WTC11 (cell line): ENCODE results near the gene PNLIPRP1. TPM values are rescaled to one million over a fixed set of nuclear protein-coding genes. Genes with fewer than 3 reads are reported as not detected.

ENCODE experiments used
- ATAC-seq: fragments of 200-7000 bp; cut with Tn5 transposase; 2 replicates; pipeline ENCODE4 v1.10.0; 2021; ENCODE audit warnings: mild to moderate bottlenecking, moderate library complexity
- CTCF ChIA-PET: fragments of 300-600 bp; sonication (Branson Sonifier 250); formaldehyde crosslinking; loops from one replicate; lab custom pipeline; 2021; ENCODE audit warnings: antibody characterized with exemption; lab: Charles Lee
- POLR2A ChIA-PET: fragments of 350-600 bp; sonication (Branson Sonifier 250); formaldehyde crosslinking; loops from one replicate; lab custom pipeline; 2021; ENCODE audit warnings: antibody characterized with exemption; lab: Charles Lee
- DNase-seq: peaks from one replicate; pipeline ENCODE4 v3.0.0; 2021; ENCODE audit warnings: low spot score
- H3K27ac Mint-ChIP-seq: 2 replicates; pipeline ENCODE4 v1.8.0; 2021; ENCODE audit warnings: mixed read lengths
- H3K27me3 Mint-ChIP-seq: 2 replicates; pipeline ENCODE4 v1.8.0; 2021; ENCODE audit warnings: low read depth, mild to moderate bottlenecking, moderate library complexity, mixed read lengths
- H3K36me3 Mint-ChIP-seq: 2 replicates; pipeline ENCODE4 v1.8.0; 2021; ENCODE audit warnings: mixed read lengths
- H3K4me1 Mint-ChIP-seq: 2 replicates; pipeline ENCODE4 v1.8.0; 2022; ENCODE audit warnings: mixed read lengths
- H3K4me3 Mint-ChIP-seq: 2 replicates; pipeline ENCODE4 v1.8.0; 2021; ENCODE audit warnings: mild to moderate bottlenecking, moderate library complexity, mixed read lengths
- H3K9me3 Mint-ChIP-seq: 2 replicates; pipeline ENCODE4 v1.8.0; 2021; ENCODE audit warnings: mixed read lengths
- AR ChIP-seq: fragments of 250-450 bp; sonication (Bioruptor Pico); IDR thresholded peaks from 2 replicates; pipeline ENCODE4 v1.9.0; 2021; ENCODE audit warnings: mild to moderate bottlenecking
- ATF3 ChIP-seq: sonication (generic); formaldehyde crosslinking; conservative IDR thresholded peaks from 2 replicates; pipeline ENCODE4 v1.8.1; 2022; ENCODE audit warnings: mild to moderate bottlenecking, missing genetic modification reagents
- ATF6 ChIP-seq: sonication (generic); formaldehyde crosslinking; IDR thresholded peaks from 2 replicates; pipeline ENCODE4 v1.8.1; 2023; ENCODE audit warnings: mild to moderate bottlenecking, missing genetic modification reagents
- CBFB ChIP-seq: sonication (generic); formaldehyde crosslinking; IDR thresholded peaks from 2 replicates; pipeline ENCODE4 v1.8.1; 2022; ENCODE audit warnings: mild to moderate bottlenecking, low read depth, missing genetic modification reagents
- CREB1 ChIP-seq: sonication (generic); formaldehyde crosslinking; IDR thresholded peaks from 2 replicates; pipeline ENCODE4 v1.8.0; 2023; ENCODE audit warnings: mild to moderate bottlenecking, missing genetic modification reagents
- CREM ChIP-seq: sonication (generic); formaldehyde crosslinking; IDR thresholded peaks from 2 replicates; pipeline ENCODE4 v1.8.1; 2022; ENCODE audit warnings: mild to moderate bottlenecking, missing genetic modification reagents, moderate library complexity
- EMX1 ChIP-seq: fragments of 250-450 bp; sonication (Bioruptor Pico); IDR thresholded peaks from 2 replicates; pipeline ENCODE4 v1.8.0; 2021; ENCODE audit warnings: mild to moderate bottlenecking
- ETV6 ChIP-seq: sonication (generic); formaldehyde crosslinking; IDR thresholded peaks from 2 replicates; pipeline ENCODE4 v1.8.1; 2022; ENCODE audit warnings: mild to moderate bottlenecking, missing genetic modification reagents
- HMGXB4 ChIP-seq: sonication (generic); formaldehyde crosslinking; IDR thresholded peaks from 2 replicates; pipeline ENCODE4 v1.8.1; 2023; ENCODE audit warnings: mild to moderate bottlenecking, moderate library complexity, missing genetic modification reagents
- JAZF1 ChIP-seq: fragments of 250-450 bp; sonication (Bioruptor Pico); IDR thresholded peaks from 2 replicates; pipeline ENCODE4 v1.9.0; 2021; ENCODE audit warnings: moderate library complexity, mild to moderate bottlenecking, inconsistent platforms
- KAT7 ChIP-seq: sonication (generic); formaldehyde crosslinking; IDR thresholded peaks from 2 replicates; pipeline ENCODE4 v1.8.1; 2023; ENCODE audit warnings: missing genetic modification reagents, mild to moderate bottlenecking, borderline replicate concordance
- NR1H2 ChIP-seq: sonication (generic); formaldehyde crosslinking; IDR thresholded peaks from 2 replicates; pipeline ENCODE4 v1.9.0; 2021; ENCODE audit warnings: mild to moderate bottlenecking, moderate library complexity, missing genetic modification reagents
- NR2C2 ChIP-seq: sonication (generic); formaldehyde crosslinking; IDR thresholded peaks from 2 replicates; pipeline ENCODE4 v1.8.0; 2022; ENCODE audit warnings: mild to moderate bottlenecking, missing genetic modification reagents
- OVOL2 ChIP-seq: fragments of 250-450 bp; sonication (Bioruptor Pico); IDR thresholded peaks from 2 replicates; pipeline ENCODE4 v1.9.0; 2021; ENCODE audit warnings: mild to moderate bottlenecking, borderline replicate concordance
- PRRX2 ChIP-seq: fragments of 250-450 bp; sonication (Bioruptor Pico); IDR thresholded peaks from 2 replicates; pipeline ENCODE4 v1.8.0; 2021; ENCODE audit warnings: mild to moderate bottlenecking
- SMAD3 ChIP-seq: sonication (generic); formaldehyde crosslinking; IDR thresholded peaks from 2 replicates; pipeline ENCODE4 v1.8.0; 2022; ENCODE audit warnings: missing genetic modification reagents, mild to moderate bottlenecking, borderline replicate concordance
- SMAD4 ChIP-seq: sonication (generic); formaldehyde crosslinking; IDR thresholded peaks from 2 replicates; pipeline ENCODE4 v1.8.0; 2022; ENCODE audit warnings: mild to moderate bottlenecking, missing genetic modification reagents
- SP1 ChIP-seq: sonication (generic); formaldehyde crosslinking; conservative IDR thresholded peaks from 2 replicates; pipeline ENCODE4 v1.8.1; 2022; ENCODE audit warnings: missing genetic modification reagents
- TCF7 ChIP-seq: sonication (generic); formaldehyde crosslinking; IDR thresholded peaks from 2 replicates; pipeline ENCODE4 v1.8.0; 2022; ENCODE audit warnings: mild to moderate bottlenecking, low read depth, missing genetic modification reagents, moderate library complexity
- TP53 ChIP-seq: sonication (generic); formaldehyde crosslinking; IDR thresholded peaks from 2 replicates; pipeline ENCODE4 v1.8.1; 2023; ENCODE audit warnings: mild to moderate bottlenecking, missing genetic modification reagents
- ZBTB21 ChIP-seq: sonication (generic); formaldehyde crosslinking; IDR thresholded peaks from 2 replicates; pipeline ENCODE4 v1.8.1; 2023; ENCODE audit warnings: mild to moderate bottlenecking, missing genetic modification reagents, borderline replicate concordance
- ZNF317 ChIP-seq: sonication (generic); formaldehyde crosslinking; IDR thresholded peaks from 2 replicates; pipeline ENCODE4 v1.8.1; 2023; ENCODE audit warnings: low read depth, mild to moderate bottlenecking, moderate library complexity, missing genetic modification reagents, borderline replicate concordance
- ZNF423 ChIP-seq: fragments of 250-450 bp; sonication (Bioruptor Pico); IDR thresholded peaks from 2 replicates; pipeline ENCODE4 v2.1.2; 2022; ENCODE audit warnings: mild to moderate bottlenecking, moderate library complexity
- ZNF671 ChIP-seq: fragments of 250-450 bp; sonication (Bioruptor Pico); IDR thresholded peaks from 2 replicates; pipeline ENCODE4 v1.8.0; 2021; ENCODE audit warnings: mild to moderate bottlenecking
- total RNA-seq: library from RNA; stranded (reverse); gene quantifications from 3 replicates; pipeline ENCODE4 v1.2.3, GENCODE V29; 2021
- TF ChIP-seq, protein P1 (sequence below): sonication (generic); formaldehyde crosslinking; IDR thresholded peaks from 2 replicates; pipeline ENCODE4 v1.8.0; 2022; ENCODE audit warnings: mild to moderate bottlenecking, missing genetic modification reagents
- TF ChIP-seq, protein P2 (sequence below): sonication (generic); formaldehyde crosslinking; IDR thresholded peaks from 2 replicates; pipeline ENCODE4 v1.8.0; 2022; ENCODE audit warnings: mild to moderate bottlenecking, missing genetic modification reagents
- TF ChIP-seq, protein P3 (sequence below): fragments of 250-450 bp; sonication (Bioruptor Pico); IDR thresholded peaks from 2 replicates; pipeline ENCODE4 v1.8.0; 2021; ENCODE audit warnings: mild to moderate bottlenecking

Gene PNLIPRP1
- total RNA-seq, 1 experiment from 2014 or later: 0.68 TPM

DNA sequence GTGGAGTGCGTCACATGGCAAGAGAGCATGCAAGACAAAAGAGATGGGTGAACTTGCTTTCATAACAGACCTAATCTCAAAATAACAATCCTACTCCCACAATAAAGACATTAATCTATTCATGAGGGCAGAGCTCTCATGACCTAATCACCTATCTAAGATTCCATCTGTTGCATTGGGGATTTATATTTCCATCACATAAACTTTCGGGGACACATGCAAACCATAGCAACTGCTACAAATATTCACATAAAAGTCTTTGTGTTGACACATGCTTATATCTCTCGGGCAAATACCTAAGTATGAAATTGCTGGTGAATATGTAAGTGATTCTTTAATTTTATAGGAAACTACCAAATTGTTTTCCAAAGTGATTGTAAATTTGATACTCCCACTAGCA, 16.0 kb upstream of the PNLIPRP1 start:
- ChIA-PET CTCF (no interaction called here), POLR2A (no interaction called here)
- ATAC-seq (no peak), DNase-seq (no peak)
- no peaks in the 10 kb centered on the region for H3K36me3 Mint-ChIP-seq
- H3K27me3 Mint-ChIP-seq: no peaks in the 10 kb centered on the region
- 0 out of 2 replicates have a peak, but pooled peaks cover 3% of the 10 kb centered on the region for H3K9me3 Mint-ChIP-seq
- no peak for TF ChIP-seq TCF7 (CRISPR knock-in tag)
- no peak for TF ChIP-seq AR (CRISPR knock-in tag)
- TF ChIP-seq TP53 (CRISPR knock-in tag): no peak
- no peak for TF ChIP-seq ETV6
- no peak for TF ChIP-seq ZNF317 (CRISPR knock-in tag)
- TF ChIP-seq PRRX2 (CRISPR knock-in tag): no peak
- TF ChIP-seq SMAD4: no peak
- TF ChIP-seq OVOL2: no peak
- no peak for TF ChIP-seq ATF3 (CRISPR knock-in tag)
- TF ChIP-seq HMGXB4: no peak
- no peak for TF ChIP-seq CREM (CRISPR knock-in tag)
- no peak for TF ChIP-seq EMX1 (CRISPR knock-in tag)
- TF ChIP-seq KAT7 (CRISPR knock-in tag): no peak
- no peaks in the 10 kb centered on the region for H3K4me1 Mint-ChIP-seq
- no peak overlapping the region for H3K27ac Mint-ChIP-seq
- H3K4me3 Mint-ChIP-seq: no peak overlapping the region

DNA sequence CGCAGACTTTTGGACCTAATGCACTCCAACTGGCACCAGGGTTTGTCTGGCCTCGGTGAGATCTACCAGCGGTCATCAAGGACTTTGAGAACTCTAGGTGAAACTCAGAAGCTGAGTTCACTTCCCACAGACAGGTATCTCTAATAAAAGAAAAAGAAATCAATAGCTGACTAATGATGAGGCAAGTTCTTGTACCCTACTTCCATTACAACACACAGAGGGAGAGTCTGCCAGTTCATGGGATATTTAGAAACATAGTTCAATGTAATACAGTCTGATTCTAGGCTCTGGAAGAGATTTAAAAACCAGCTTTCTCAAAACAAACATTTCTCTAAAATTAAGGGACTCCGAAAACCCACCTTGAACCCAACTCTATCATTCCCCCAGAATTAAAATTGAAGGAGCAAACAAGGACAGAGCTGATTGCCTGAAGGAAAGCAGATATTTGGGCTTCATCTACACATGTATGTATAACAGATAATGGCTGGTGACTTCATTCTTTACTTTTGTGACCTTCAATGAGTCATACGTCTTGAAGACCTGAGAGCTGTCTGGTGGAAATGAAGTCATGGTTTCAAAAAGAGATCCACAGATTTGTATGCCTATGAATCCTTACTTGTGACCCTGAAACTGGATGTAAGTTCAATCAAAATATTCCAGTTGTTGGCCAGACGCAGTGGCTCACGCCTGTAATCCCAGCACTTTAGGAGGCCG, 2.7 kb upstream of the PNLIPRP1 start:
- H3K4me3 Mint-ChIP-seq: no peak overlapping the region
- no peak for TF ChIP-seq ETV6
- TF ChIP-seq CREB1: no peak
- TF ChIP-seq NR1H2 (CRISPR knock-in tag): no peak
- no peak for TF ChIP-seq ATF3 (CRISPR knock-in tag)
- TF ChIP-seq SP1 (CRISPR knock-in tag): no peak
- no peak for TF ChIP-seq JAZF1
- no peak for TF ChIP-seq ZNF317 (CRISPR knock-in tag)
- TF ChIP-seq NR2C2: no peak
- TF ChIP-seq, protein P1, sequence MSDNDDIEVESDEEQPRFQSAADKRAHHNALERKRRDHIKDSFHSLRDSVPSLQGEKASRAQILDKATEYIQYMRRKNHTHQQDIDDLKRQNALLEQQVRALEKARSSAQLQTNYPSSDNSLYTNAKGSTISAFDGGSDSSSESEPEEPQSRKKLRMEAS: no peak
- TF ChIP-seq ATF6 (CRISPR knock-in tag): no peak
- TF ChIP-seq, protein P2, sequence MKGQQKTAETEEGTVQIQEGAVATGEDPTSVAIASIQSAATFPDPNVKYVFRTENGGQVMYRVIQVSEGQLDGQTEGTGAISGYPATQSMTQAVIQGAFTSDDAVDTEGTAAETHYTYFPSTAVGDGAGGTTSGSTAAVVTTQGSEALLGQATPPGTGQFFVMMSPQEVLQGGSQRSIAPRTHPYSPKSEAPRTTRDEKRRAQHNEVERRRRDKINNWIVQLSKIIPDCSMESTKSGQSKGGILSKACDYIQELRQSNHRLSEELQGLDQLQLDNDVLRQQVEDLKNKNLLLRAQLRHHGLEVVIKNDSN (CRISPR knock-in tag): no peak
- TF ChIP-seq SMAD3 (CRISPR knock-in tag): no peak
- no peak for TF ChIP-seq CBFB (CRISPR knock-in tag)
- TF ChIP-seq ZNF671 (CRISPR knock-in tag): no peak
- no peak for TF ChIP-seq ZNF423 (CRISPR knock-in tag)
- TF ChIP-seq, protein P3, sequence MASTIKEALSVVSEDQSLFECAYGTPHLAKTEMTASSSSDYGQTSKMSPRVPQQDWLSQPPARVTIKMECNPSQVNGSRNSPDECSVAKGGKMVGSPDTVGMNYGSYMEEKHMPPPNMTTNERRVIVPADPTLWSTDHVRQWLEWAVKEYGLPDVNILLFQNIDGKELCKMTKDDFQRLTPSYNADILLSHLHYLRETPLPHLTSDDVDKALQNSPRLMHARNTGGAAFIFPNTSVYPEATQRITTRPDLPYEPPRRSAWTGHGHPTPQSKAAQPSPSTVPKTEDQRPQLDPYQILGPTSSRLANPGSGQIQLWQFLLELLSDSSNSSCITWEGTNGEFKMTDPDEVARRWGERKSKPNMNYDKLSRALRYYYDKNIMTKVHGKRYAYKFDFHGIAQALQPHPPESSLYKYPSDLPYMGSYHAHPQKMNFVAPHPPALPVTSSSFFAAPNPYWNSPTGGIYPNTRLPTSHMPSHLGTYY (CRISPR knock-in tag): no peak
- TF ChIP-seq ZBTB21 (CRISPR knock-in tag): no peak
- H3K27me3 Mint-ChIP-seq: no peaks in the 10 kb centered on the region
- H3K36me3 Mint-ChIP-seq: no peaks in the 10 kb centered on the region
- ATAC-seq (no peak), DNase-seq (no peak)
- CTCF ChIA-PET: no interaction called here
- POLR2A ChIA-PET: no interaction called here
- no peak overlapping the region for H3K27ac Mint-ChIP-seq
- H3K4me1 Mint-ChIP-seq: no peaks in the 10 kb centered on the region
- peaks cover 12% of the 10 kb centered on the region for H3K9me3 Mint-ChIP-seq
